Mesothelial cell of epicardium (in vitro differentiated cells): ENCODE data around the gene MAB21L3. TPM values are rescaled to one million over a fixed set of nuclear protein-coding genes. Genes with fewer than 3 reads are reported as not detected.

ENCODE experiments used
- DNase-seq, 2 experiments: peaks; one replicate each; pipeline ENCODE4 v3.0.0; 2021; ENCODE audit warnings: low spot score in 2 of 2; ENCODE audit not compliant: unreplicated experiment in 2 of 2
- H3K27ac Mint-ChIP-seq: 2 replicates; pipeline ENCODE4 v1.8.0; 2021; ENCODE audit warnings: mixed read lengths
- H3K27me3 Mint-ChIP-seq: 2 replicates; pipeline ENCODE4 v1.8.0; 2021; ENCODE audit warnings: low read depth, mixed read lengths
- H3K36me3 Mint-ChIP-seq: 2 replicates; pipeline ENCODE4 v1.8.0; 2021; ENCODE audit warnings: mixed read lengths
- H3K4me1 Mint-ChIP-seq: 2 replicates; pipeline ENCODE4 v1.8.0; 2021; ENCODE audit warnings: mixed read lengths
- H3K4me3 Mint-ChIP-seq: 2 replicates; pipeline ENCODE4 v1.8.0; 2021; ENCODE audit warnings: mild to moderate bottlenecking, moderate library complexity, mixed read lengths
- H3K9me3 Mint-ChIP-seq: 2 replicates; pipeline ENCODE4 v1.8.0; 2021; ENCODE audit warnings: mixed read lengths
- CTCF ChIP-seq: fragments of 200-600 bp; sonication (generic); IDR thresholded peaks from one replicate; pipeline ENCODE4 v1.5.0; 2021; ENCODE audit warnings: antibody characterized with exemption; ENCODE audit not compliant: unreplicated experiment
- total RNA-seq: library from RNA; stranded (reverse); gene quantifications from 3 replicates; pipeline ENCODE4 v1.2.1, GENCODE V29; 2021

The MAB21L3 gene
- total RNA-seq, 1 donor from 2014 or later: 0.16 TPM

- Mint-ChIP-seq H3K4me3 (no peak overlapping the region), H3K27me3 (no peaks in the 10 kb centered on the region), H3K27ac (no peak overlapping the region), H3K4me1 (peaks cover 17% of the 10 kb centered on the region), H3K9me3 (no peaks in the 10 kb centered on the region), H3K36me3 (no peaks in the 10 kb centered on the region)
- DNase-seq: no peak
- no peak for TF ChIP-seq CTCF
These were observed 54.9 kb downstream of the MAB21L3 start for GRCh38 chr1:116166011-116166571.

- H3K27me3 Mint-ChIP-seq: no peaks in the 10 kb centered on the region
- TF ChIP-seq CTCF: no peak
- peaks cover 17% of the 10 kb centered on the region for H3K4me1 Mint-ChIP-seq
- no peak overlapping the region for H3K4me3 Mint-ChIP-seq
- no peaks in the 10 kb centered on the region for H3K9me3 Mint-ChIP-seq
- no peaks in the 10 kb centered on the region for H3K36me3 Mint-ChIP-seq
- no peak overlapping the region for H3K27ac Mint-ChIP-seq
- DNase-seq: no peak
These were observed 55.5 kb downstream of the MAB21L3 start for GRCh38 chr1:116166655-116167054.

- H3K9me3 Mint-ChIP-seq: no peaks in the 10 kb centered on the region
These were observed 56.6 kb downstream of the MAB21L3 start for GRCh38 chr1:116167625-116168276.

GRCh38 chr1:116168277-116169032, 57.3 kb downstream of the MAB21L3 start:
- H3K4me3 Mint-ChIP-seq: peak overlapping the region; percentile 84
- H3K36me3 Mint-ChIP-seq: no peaks in the 10 kb centered on the region
- H3K4me1 Mint-ChIP-seq: peaks cover 22% of the 10 kb centered on the region
- peak; percentile 86 for TF ChIP-seq CTCF
- no peaks in the 10 kb centered on the region for H3K27me3 Mint-ChIP-seq
- no peaks in the 10 kb centered on the region for H3K9me3 Mint-ChIP-seq
- H3K27ac Mint-ChIP-seq: peak overlapping the region; percentile 70
- DNase-seq: peak; percentile 71 to 92

More at GRCh38 chr1:116167625-116168276, 56.6 kb downstream of the MAB21L3 start:
- Mint-ChIP-seq H3K36me3 (no peaks in the 10 kb centered on the region), H3K27me3 (no peaks in the 10 kb centered on the region), H3K4me3 (peak overlapping the region; percentile 84), H3K4me1 (peaks cover 22% of the 10 kb centered on the region), H3K27ac (peak overlapping the region; percentile 89)
- no peak for DNase-seq
- no peak for TF ChIP-seq CTCF

GRCh38 chr1:116169898-116170297, 58.7 kb downstream of the MAB21L3 start:
- Mint-ChIP-seq H3K27me3 (no peaks in the 10 kb centered on the region), H3K27ac (no peak overlapping the region), H3K36me3 (no peaks in the 10 kb centered on the region), H3K4me3 (no peak overlapping the region), H3K9me3 (no peaks in the 10 kb centered on the region), H3K4me1 (peaks cover 21% of the 10 kb centered on the region)
- TF ChIP-seq CTCF: no peak
- no peak for DNase-seq
